IMR-90 (cell line): ENCODE results near the gene ACOXL. TPM values are rescaled to one million over a fixed set of nuclear protein-coding genes. Genes with fewer than 3 reads are reported as not detected.

ENCODE experiments used
- ATAC-seq: fragments of 200-7000 bp; cut with Tn5 transposase; 2 replicates; pipeline ENCODE4 v1.9.1; 2020; ENCODE audit warnings: low read depth, mild to moderate bottlenecking, moderate library complexity
- BruUV-seq: library from RNA; stranded (reverse); fragments of 400-500 nt; replicated peaks from 2 replicates; lab custom pipeline; 2021; lab: Mats Ljungman, UMichigan
- CTCF ChIA-PET: fragments of 300-600 bp; formaldehyde crosslinking; extraction: SDS; loops from one replicate; lab custom pipeline; 2021; ENCODE audit warnings: antibody characterized with exemption; lab: Yijun Ruan, JAX
- POLR2A ChIA-PET: fragments of 300-600 bp; sonication (Branson Sonifier 250); formaldehyde crosslinking; loops from one replicate; lab custom pipeline; 2022; ENCODE audit warnings: antibody characterized with exemption; ENCODE audit not compliant: unreplicated experiment; lab: Charles Lee
- DNase-seq: peaks from one replicate; pipeline ENCODE4 v3.0.0; 2013
- H2AFZ ChIP-seq: replicated peaks from 2 replicates; pipeline ENCODE3; 2013; ENCODE audit warnings: low read length, mild to moderate bottlenecking; ENCODE audit not compliant: poor library complexity
- H2AK5ac ChIP-seq: 2 replicates; pipeline ENCODE4 v1.6.1; 2013; ENCODE audit warnings: low read depth, low read length, inconsistent platforms
- H2AK9ac ChIP-seq: replicated peaks from 2 replicates; pipeline ENCODE3; 2013; ENCODE audit warnings: mild to moderate bottlenecking, low read depth, low read length, moderate library complexity; ENCODE audit not compliant: poor library complexity
- H2BK120ac ChIP-seq: 2 replicates; pipeline ENCODE4 v1.6.1; 2013; ENCODE audit warnings: low read depth, low read length, inconsistent platforms
- H2BK15ac ChIP-seq: 3 replicates; pipeline ENCODE4 v1.6.1; 2013; ENCODE audit warnings: low read depth, low read length, inconsistent platforms
- H2BK20ac ChIP-seq: 2 replicates; pipeline ENCODE4 v1.6.1; 2013; ENCODE audit warnings: low read depth, mild to moderate bottlenecking, inconsistent platforms, low read length, moderate library complexity
- H2BK5ac ChIP-seq: 2 replicates; pipeline ENCODE4 v1.6.1; 2013; ENCODE audit warnings: mild to moderate bottlenecking, low read depth, low read length, inconsistent platforms; ENCODE audit not compliant: poor library complexity, severe bottlenecking
- H3K14ac ChIP-seq: replicated peaks from 2 replicates; pipeline ENCODE4 v1.6.1; 2013; ENCODE audit warnings: low read depth, low read length, inconsistent platforms
- H3K18ac ChIP-seq: 2 replicates; pipeline ENCODE4 v1.6.1; 2013; ENCODE audit warnings: low read depth, low read length, control low read depth
- H3K23ac ChIP-seq: 2 replicates; pipeline ENCODE4 v1.6.1; 2013; ENCODE audit warnings: low read depth, low read length, inconsistent platforms
- H3K27ac ChIP-seq: 2 replicates; pipeline ENCODE4 v1.5.1; 2013; ENCODE audit warnings: mild to moderate bottlenecking, control low read depth, low read length; ENCODE audit not compliant: insufficient read depth
- H3K27me3 ChIP-seq: 2 replicates; pipeline ENCODE4 v1.6.1; 2013; ENCODE audit warnings: low read length; ENCODE audit not compliant: control insufficient read depth, insufficient read depth
- H3K36me3 ChIP-seq: 2 replicates; pipeline ENCODE4 v1.6.1; 2013; ENCODE audit warnings: low read length, mixed read lengths; ENCODE audit not compliant: control insufficient read depth, insufficient read depth
- H3K4ac ChIP-seq: 2 replicates; pipeline ENCODE4 v1.6.1; 2013; ENCODE audit warnings: low read depth, low read length, inconsistent platforms
- H3K4me1 ChIP-seq: 2 replicates; pipeline ENCODE4 v1.6.1; 2013; ENCODE audit warnings: low read length, mixed read lengths; ENCODE audit not compliant: control insufficient read depth, insufficient read depth
- H3K4me2 ChIP-seq: 2 replicates; pipeline ENCODE4 v1.6.1; 2013; ENCODE audit warnings: low read depth, mild to moderate bottlenecking, control low read depth, low read length, moderate library complexity
- H3K4me3 ChIP-seq: 2 replicates; pipeline ENCODE4 v1.5.1; 2013; ENCODE audit warnings: low read depth, mild to moderate bottlenecking, control low read depth, low read length, moderate library complexity; ENCODE audit not compliant: insufficient read depth
- H3K56ac ChIP-seq: 2 replicates; pipeline ENCODE4 v1.6.1; 2013; ENCODE audit warnings: low read length, inconsistent platforms; ENCODE audit not compliant: insufficient read depth; ENCODE audit errors: extremely low read depth
- H3K79me1 ChIP-seq, 2 experiments: 2 replicates each; pipeline ENCODE4 v1.6.1; 2013; ENCODE audit warnings: low read length in 2 of 2, inconsistent platforms in 1 of 2, low read depth in 1 of 2
- H3K9ac ChIP-seq: 2 replicates; pipeline ENCODE4 v1.6.1; 2013; ENCODE audit warnings: low read depth, low read length, control low read depth
- H3K9me1 ChIP-seq: 2 replicates; pipeline ENCODE4 v1.6.1; 2013; ENCODE audit warnings: low read length, inconsistent platforms; ENCODE audit not compliant: insufficient read depth
- H3K9me3 ChIP-seq: 2 replicates; pipeline ENCODE4 v1.6.1; 2013; ENCODE audit warnings: low read length; ENCODE audit not compliant: control insufficient read depth, insufficient read depth
- H4K20me1 ChIP-seq: 2 replicates; pipeline ENCODE4 v1.6.1; 2013; ENCODE audit warnings: low read length, inconsistent platforms; ENCODE audit not compliant: insufficient read depth
- H4K5ac ChIP-seq: 2 replicates; pipeline ENCODE4 v1.6.1; 2013; ENCODE audit warnings: mild to moderate bottlenecking, low read depth, low read length, control low read depth
- H4K8ac ChIP-seq, 2 experiments: 2 replicates each; pipeline ENCODE4 v1.6.1; 2013; ENCODE audit warnings: low read depth in 2 of 2, low read length in 2 of 2, control low read depth in 1 of 2, inconsistent platforms in 1 of 2
- H4K91ac ChIP-seq: 2 replicates; pipeline ENCODE4 v1.6.1; 2013; ENCODE audit warnings: low read depth, low read length, inconsistent platforms; ENCODE audit not compliant: insufficient read depth
- BHLHE40 ChIP-seq: fragments of 150-350 bp; IDR thresholded peaks from 2 replicates; pipeline ENCODE4 v1.6.1; 2016; ENCODE audit warnings: mild to moderate bottlenecking, low read depth, low read length
- CEBPB ChIP-seq: IDR thresholded peaks from 2 replicates; pipeline ENCODE4 v1.6.1; 2012; ENCODE audit warnings: low read depth, low read length, improper control_type of control experiment
- CHD1 ChIP-seq: IDR thresholded peaks from 2 replicates; pipeline ENCODE4 v1.6.1; 2012; ENCODE audit warnings: low read depth, low read length, improper control_type of control experiment
- CTCF ChIP-seq: conservative IDR thresholded peaks from 2 replicates; pipeline ENCODE4 v1.5.1; 2012; ENCODE audit warnings: mild to moderate bottlenecking, low read depth, low read length, improper control_type of control experiment
- ELK1 ChIP-seq: fragments of 150-350 bp; IDR thresholded peaks from 2 replicates; pipeline ENCODE4 v1.6.1; 2016; ENCODE audit warnings: low read depth, mild to moderate bottlenecking, low read length, moderate library complexity, borderline replicate concordance
- FOS ChIP-seq: fragments of 150-350 bp; IDR thresholded peaks from 2 replicates; pipeline ENCODE4 v1.6.1; 2016; ENCODE audit warnings: low read depth, low read length
- MAFK ChIP-seq: IDR thresholded peaks from 2 replicates; pipeline ENCODE4 v1.6.1; 2012; ENCODE audit warnings: low read depth, low read length, improper control_type of control experiment
- MAZ ChIP-seq: IDR thresholded peaks from 2 replicates; pipeline ENCODE4 v1.6.1; 2012; ENCODE audit warnings: low read depth, mild to moderate bottlenecking, low read length, improper control_type of control experiment, moderate library complexity, borderline replicate concordance
- MXI1 ChIP-seq: IDR thresholded peaks from 2 replicates; pipeline ENCODE4 v1.6.1; 2012; ENCODE audit warnings: low read depth, mild to moderate bottlenecking, low read length, moderate library complexity, borderline replicate concordance
- NFE2L2 ChIP-seq: fragments of 150-350 bp; IDR thresholded peaks from 2 replicates; pipeline ENCODE4 v1.6.1; 2016; ENCODE audit warnings: low read depth, mild to moderate bottlenecking, low read length
- POLR2A ChIP-seq: IDR thresholded peaks from 2 replicates; pipeline ENCODE4 v1.6.1; 2012; ENCODE audit warnings: mild to moderate bottlenecking, low read depth, low read length
- RAD21 ChIP-seq: IDR thresholded peaks from 2 replicates; pipeline ENCODE4 v1.6.1; 2012; ENCODE audit warnings: low read length, improper control_type of control experiment
- RFX5 ChIP-seq: IDR thresholded peaks from 2 replicates; pipeline ENCODE4 v1.8.0; 2012; ENCODE audit warnings: low read depth, mild to moderate bottlenecking, low read length, moderate library complexity
- SMC3 ChIP-seq: fragments of 150-350 bp; IDR thresholded peaks from 2 replicates; pipeline ENCODE4 v1.6.1; 2016; ENCODE audit warnings: low read depth, mild to moderate bottlenecking, antibody characterized with exemption, low read length, moderate library complexity
- USF2 ChIP-seq: fragments of 150-350 bp; IDR thresholded peaks from 2 replicates; pipeline ENCODE4 v1.6.1; 2017; ENCODE audit warnings: mild to moderate bottlenecking, antibody characterized with exemption, low read length, low read depth
- WGBS, 2 experiments: methylation state at CpG; one replicate each; pipeline versions ENCODE4 v1.1.5 to v1.1.7; 2013; ENCODE audit warnings: missing lambda C conversion rate in 2 of 2; ENCODE audit not compliant: insufficient read length in 1 of 2; ENCODE audit errors: extremely low coverage in 2 of 2; 5-methylcytosine and 5-hydroxymethylcytosine counted together
- dilution Hi-C: fragments of 300-500 bp; cut with HindIII; formaldehyde crosslinking; loops from one replicate; pipeline ENCODE4 v1.14.3; 2018; ENCODE audit warnings: low sequenced_read_pairs; ENCODE audit not compliant: unreplicated experiment
- in situ Hi-C: fragments of 300-500 bp; cut with MboI; formaldehyde crosslinking; loops from 3 replicates; pipeline ENCODE4 v1.14.3; 2019; ENCODE audit warnings: low sequenced_read_pairs, inconsistent platforms, mixed read lengths
- intact Hi-C: fragments of 100-400 bp; cut with micrococcal nuclease; formaldehyde crosslinking; loops from 2 replicates; pipeline ENCODE4 v1.10.0; 2022
- polyA plus RNA-seq, 3 experiments: library from polyadenylated mRNA; depleted of rRNA; stranded (reverse); fragments of >200 nt; gene quantifications; 2 replicates each; pipeline ENCODE4 v1.2.3, GENCODE V29; 2012; ENCODE audit warnings: low replicate concordance in 1 of 3
- total RNA-seq: library from RNA; depleted of rRNA; stranded (reverse); fragments of >200 nt; gene quantifications from 2 replicates; pipeline ENCODE4 v1.2.3, GENCODE V29; 2012

The ACOXL gene
- total and polyA plus RNA-seq, 2 of the 4 experiments (the other 2 are of a cell fraction): not detected

GRCh38 chr2:111049792-111050640 is 317.6 kb downstream of the ACOXL start:
- ChIA-PET POLR2A (no interaction called here), CTCF (no interaction called here)
- BruUV-seq: no TSS peak

More at GRCh38 chr2:111049792-111050640, 317.6 kb downstream of the ACOXL start:
- TF ChIP-seq SMC3: no peak
- TF ChIP-seq MXI1: no peak
- no peak for TF ChIP-seq CHD1
- TF ChIP-seq USF2: no peak
- TF ChIP-seq MAZ: no peak
- no peak for TF ChIP-seq POLR2A
- TF ChIP-seq BHLHE40: no peak
- no peak for TF ChIP-seq RAD21
- TF ChIP-seq ELK1: no peak
- no peak for TF ChIP-seq NFE2L2
- TF ChIP-seq CTCF: no peak
- TF ChIP-seq CEBPB: no peak
- no peak for TF ChIP-seq MAFK
- TF ChIP-seq FOS: no peak
- TF ChIP-seq RFX5: no peak
- Histone ChIP-seq H3K27ac (no peak overlapping the region), H2BK5ac (no peak overlapping the region), H3K79me1 (no peaks in the 10 kb centered on the region), H4K5ac (no peak overlapping the region), H4K8ac (no peak overlapping the region), H3K18ac (no peak overlapping the region), H2AK9ac (no peak overlapping the region), H2BK120ac (no peak overlapping the region), H2AK5ac (no peak overlapping the region), H3K36me3 (no peaks in the 10 kb centered on the region), H3K56ac (no peak overlapping the region), H3K4ac (no peak overlapping the region), H3K14ac (no peak overlapping the region), H3K4me2 (no peak overlapping the region), H3K9me3 (no peaks in the 10 kb centered on the region), H3K23ac (no peak overlapping the region), H2BK15ac (no peak overlapping the region), H3K4me3 (no peak overlapping the region), H2BK20ac (no peak overlapping the region), H3K4me1 (no peaks in the 10 kb centered on the region), H2AFZ (no peak overlapping the region), H4K91ac (no peak overlapping the region), H3K27me3 (peaks cover 47% of the 10 kb centered on the region), H3K9me1 (no peaks in the 10 kb centered on the region), H3K9ac (no peak overlapping the region), H4K20me1 (no peaks in the 10 kb centered on the region)
- intact Hi-C loops (no loop called here), dilution Hi-C loops (no loop called here), in situ Hi-C loops (no loop called here)
- ATAC-seq (no peak), DNase-seq (no peak)
- 64% methylated on average over 5 of the region's 8 CpGs; no CpG with 5 or more reads in 1 of the 2 experiments for WGBS, 2 experiments
